Ishikawa (cell line): ENCODE results near the gene RGS6.

ENCODE experiments used
- CEBPB ChIP-seq: IDR thresholded peaks from 2 replicates; pipeline ENCODE4 v1.6.1; 2012
- CREB1 ChIP-seq: IDR thresholded peaks from 2 replicates; pipeline ENCODE4 v1.6.1; 2012; ENCODE audit warnings: low read depth
- EGR1 ChIP-seq: IDR thresholded peaks from 2 replicates; pipeline ENCODE4 v1.6.1; 2012
- EP300 ChIP-seq: IDR thresholded peaks from 2 replicates; pipeline ENCODE4 v1.6.1; 2012; ENCODE audit warnings: borderline replicate concordance
- FOXM1 ChIP-seq: IDR thresholded peaks from 2 replicates; pipeline ENCODE4 v1.6.1; 2012; ENCODE audit warnings: low read depth, borderline replicate concordance
- MAX ChIP-seq: IDR thresholded peaks from 2 replicates; pipeline ENCODE4 v1.6.1; 2012
- NFIC ChIP-seq: IDR thresholded peaks from 2 replicates; pipeline ENCODE4 v1.6.1; 2012
- RAD21 ChIP-seq: IDR thresholded peaks from 2 replicates; pipeline ENCODE4 v1.6.1; 2012; ENCODE audit warnings: low read depth
- REST ChIP-seq: IDR thresholded peaks from 2 replicates; pipeline ENCODE4 v1.6.1; 2012; ENCODE audit warnings: low read depth, mild to moderate bottlenecking
- TAF1 ChIP-seq: IDR thresholded peaks from 2 replicates; pipeline ENCODE4 v1.6.1; 2012; ENCODE audit warnings: low read depth, mild to moderate bottlenecking
- TCF12 ChIP-seq: IDR thresholded peaks from 2 replicates; pipeline ENCODE4 v1.6.1; 2012; ENCODE audit warnings: low read depth
- TEAD4 ChIP-seq: IDR thresholded peaks from 2 replicates; pipeline ENCODE4 v1.6.1; 2012
- USF1 ChIP-seq: IDR thresholded peaks from 2 replicates; pipeline ENCODE4 v1.6.1; 2012
- YY1 ChIP-seq: IDR thresholded peaks from 2 replicates; pipeline ENCODE4 v1.6.1; 2012; ENCODE audit warnings: low read depth
- ZBTB7A ChIP-seq: IDR thresholded peaks from 2 replicates; pipeline ENCODE4 v1.6.1; 2012; ENCODE audit warnings: low read depth

The RGS6 gene

GRCh38 chr14:72503271-72503670 is 571.0 kb downstream of the RGS6 start:
- TF ChIP-seq TCF12 (no peak), USF1 (no peak), EGR1 (no peak), CEBPB (no peak), MAX (no peak), TEAD4 (no peak)

GRCh38 chr14:72503696-72504368 is 571.6 kb downstream of the RGS6 start:
- 0 out of 2 replicates have a peak, but pooled peaks have one; percentile 18 for TF ChIP-seq TEAD4
- no peak for TF ChIP-seq ZBTB7A
- no peak for TF ChIP-seq MAX

GRCh38 chr14:72510566-72510965 is 578.3 kb downstream of the RGS6 start:
- no peak for TF ChIP-seq CEBPB
- no peak for TF ChIP-seq RAD21
- no peak for TF ChIP-seq TEAD4
- no peak for TF ChIP-seq YY1
- no peak for TF ChIP-seq REST
- no peak for TF ChIP-seq MAX
- TF ChIP-seq CREB1 = no peak
- no peak for TF ChIP-seq FOXM1
- TF ChIP-seq EGR1 = no peak

GRCh38 chr14:72512281-72512680 is 580.1 kb downstream of the RGS6 start:
- TF ChIP-seq NFIC (no peak), ZBTB7A (no peak), FOXM1 (no peak), TAF1 (no peak), EGR1 (no peak), TEAD4 (no peak), TCF12 (no peak), YY1 (no peak), REST (no peak), EP300 (no peak)

GRCh38 chr14:72512925-72513324 is 580.7 kb downstream of the RGS6 start:
- TF ChIP-seq FOXM1 = no peak
- no peak for TF ChIP-seq TAF1
- TF ChIP-seq TEAD4 = no peak
- no peak for TF ChIP-seq CEBPB
- no peak for TF ChIP-seq TCF12
- TF ChIP-seq YY1 = no peak
- no peak for TF ChIP-seq NFIC

- no peak for TF ChIP-seq RAD21
- no peak for TF ChIP-seq YY1
- no peak for TF ChIP-seq CEBPB
- TF ChIP-seq NFIC = no peak
- no peak for TF ChIP-seq USF1
- TF ChIP-seq EGR1 = no peak
- TF ChIP-seq TCF12 = no peak
- no peak for TF ChIP-seq CREB1
- TF ChIP-seq ZBTB7A = no peak
- no peak for TF ChIP-seq TAF1
- TF ChIP-seq MAX = no peak
- no peak for TF ChIP-seq FOXM1
- TF ChIP-seq REST = no peak
Observed at GRCh38 chr14:72513346-72513745, 581.1 kb downstream of the RGS6 start.
